ENCODE measurements around the gene AKT3. TPM values are rescaled to one million over a fixed set of nuclear protein-coding genes. Genes with fewer than 3 reads are reported as not detected.

AKT3 gene
- total RNA-seq, 4 donors from 2014 or later: 8.5 to 16.0 (median 15.2) TPM

DNA sequence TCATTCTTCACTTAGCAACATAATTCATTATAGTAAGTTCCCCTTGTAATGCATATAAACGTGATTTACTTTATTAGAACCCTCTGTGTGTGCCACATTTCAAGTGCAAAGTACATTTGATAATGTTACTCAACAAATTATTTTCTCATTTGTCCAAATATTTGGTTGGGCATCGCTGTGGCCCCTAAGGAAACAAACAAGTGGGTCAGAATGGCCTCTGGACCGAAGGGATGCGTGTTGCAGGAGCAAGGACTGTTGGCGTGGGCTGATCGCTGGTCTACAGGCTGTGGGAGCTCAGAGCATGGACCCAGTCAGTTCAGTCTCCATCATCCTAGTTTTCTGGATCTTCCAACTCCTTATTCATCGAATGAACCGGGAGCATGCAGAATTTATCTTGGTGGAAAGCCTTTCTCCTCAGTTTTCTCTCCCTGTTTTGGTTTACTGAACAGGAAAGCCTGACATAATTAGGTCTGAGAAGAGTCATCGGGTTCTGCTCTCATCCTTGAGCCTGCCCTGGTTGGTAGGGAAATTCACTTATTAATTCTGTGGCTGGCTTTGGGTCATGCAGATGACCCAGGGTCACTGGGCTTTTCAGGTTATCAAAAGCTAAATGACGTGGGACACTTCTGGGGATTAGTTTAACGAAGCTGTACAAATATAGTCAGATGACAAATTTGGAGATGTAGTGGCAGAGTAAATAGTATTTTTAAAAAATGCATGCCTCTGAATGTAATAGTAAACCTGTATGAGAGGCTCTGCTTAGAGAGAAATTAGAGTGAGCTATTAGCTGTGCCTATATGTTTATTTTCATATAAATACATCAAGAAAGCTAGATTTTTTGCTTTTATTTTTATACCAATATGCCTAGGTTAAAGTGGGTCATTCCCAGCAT lies 394.0 kb downstream of the AKT3 start:
- Histone ChIP-seq H3K27me3 (no peaks in the 10 kb centered on the region), H3K9me3 (no peaks in the 10 kb centered on the region), H3K27ac (no peak overlapping the region), H3K4me1 (peaks cover 0 to 8% of the 10 kb centered on the region in 2 donors), H3K4me3 (no peak overlapping the region), H3K36me3 (no peaks in the 10 kb centered on the region)
- TF ChIP-seq, protein P1, sequence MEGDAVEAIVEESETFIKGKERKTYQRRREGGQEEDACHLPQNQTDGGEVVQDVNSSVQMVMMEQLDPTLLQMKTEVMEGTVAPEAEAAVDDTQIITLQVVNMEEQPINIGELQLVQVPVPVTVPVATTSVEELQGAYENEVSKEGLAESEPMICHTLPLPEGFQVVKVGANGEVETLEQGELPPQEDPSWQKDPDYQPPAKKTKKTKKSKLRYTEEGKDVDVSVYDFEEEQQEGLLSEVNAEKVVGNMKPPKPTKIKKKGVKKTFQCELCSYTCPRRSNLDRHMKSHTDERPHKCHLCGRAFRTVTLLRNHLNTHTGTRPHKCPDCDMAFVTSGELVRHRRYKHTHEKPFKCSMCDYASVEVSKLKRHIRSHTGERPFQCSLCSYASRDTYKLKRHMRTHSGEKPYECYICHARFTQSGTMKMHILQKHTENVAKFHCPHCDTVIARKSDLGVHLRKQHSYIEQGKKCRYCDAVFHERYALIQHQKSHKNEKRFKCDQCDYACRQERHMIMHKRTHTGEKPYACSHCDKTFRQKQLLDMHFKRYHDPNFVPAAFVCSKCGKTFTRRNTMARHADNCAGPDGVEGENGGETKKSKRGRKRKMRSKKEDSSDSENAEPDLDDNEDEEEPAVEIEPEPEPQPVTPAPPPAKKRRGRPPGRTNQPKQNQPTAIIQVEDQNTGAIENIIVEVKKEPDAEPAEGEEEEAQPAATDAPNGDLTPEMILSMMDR (IDR thresholded peaks at IDR 0.05 in 4 of 5, conservative IDR thresholded peaks at IDR 0.05 in 1 of 5): no peak
- no peak for TF ChIP-seq POLR2A (IDR thresholded peaks at IDR 0.05)
- intact Hi-C loops (cut with DNase I; ENCODE audit: low total_unique reads) (no loop called here), in situ Hi-C loops (cut with MboI; ENCODE audit: low sequenced_read_pairs in 4 of 4) (no loop called here)
- no peak for ATAC-seq
- no peak for DNase-seq

DNA sequence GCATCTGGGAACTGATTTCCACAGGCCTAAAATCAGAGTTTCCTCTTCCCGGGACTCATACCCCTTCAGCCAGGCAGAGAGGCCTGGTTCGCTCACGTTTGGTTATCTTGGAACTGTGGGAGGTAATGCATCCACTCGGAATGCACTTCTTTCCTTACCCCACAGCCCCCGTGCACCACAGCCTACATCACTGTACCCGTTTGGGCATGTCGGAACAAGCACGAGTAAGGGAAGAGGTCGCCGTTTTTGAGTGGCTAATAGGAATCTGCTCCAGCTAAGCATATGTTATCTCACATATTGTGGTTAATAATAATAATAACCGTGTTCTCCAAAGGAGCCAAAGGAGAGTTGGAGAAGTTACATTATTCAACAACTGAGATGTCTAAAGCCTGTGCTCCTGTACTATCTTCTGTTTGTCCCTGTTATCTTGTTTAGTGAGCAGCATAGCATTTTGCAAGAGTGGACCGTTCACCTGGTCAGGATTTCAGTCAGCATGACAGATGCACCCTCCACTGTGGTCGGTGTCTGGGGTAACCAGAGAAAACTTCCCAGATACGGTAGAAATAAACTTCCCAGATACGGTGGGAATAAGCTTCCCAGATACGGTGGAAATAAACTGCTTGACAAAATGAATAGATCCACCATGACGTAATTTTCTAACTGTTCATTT lies 395.6 kb downstream of the AKT3 start:
- intact Hi-C loops (cut with DNase I; ENCODE audit: low total_unique reads) (no loop called here), in situ Hi-C loops (cut with MboI; ENCODE audit: low sequenced_read_pairs in 4 of 4) (no loop called here)
- no peak for TF ChIP-seq POLR2A (IDR thresholded peaks at IDR 0.05)
- TF ChIP-seq, protein P1 (IDR thresholded peaks at IDR 0.05 in 4 of 5, conservative IDR thresholded peaks at IDR 0.05 in 1 of 5): no peak
- Histone ChIP-seq H3K4me1 (peaks cover 0 to 8% of the 10 kb centered on the region in 2 donors), H3K27me3 (no peaks in the 10 kb centered on the region), H3K36me3 (no peaks in the 10 kb centered on the region), H3K4me3 (no peak overlapping the region), H3K9me3 (no peaks in the 10 kb centered on the region), H3K27ac (no peak overlapping the region)
- DNase-seq (no peak), ATAC-seq (no peak)

DNA sequence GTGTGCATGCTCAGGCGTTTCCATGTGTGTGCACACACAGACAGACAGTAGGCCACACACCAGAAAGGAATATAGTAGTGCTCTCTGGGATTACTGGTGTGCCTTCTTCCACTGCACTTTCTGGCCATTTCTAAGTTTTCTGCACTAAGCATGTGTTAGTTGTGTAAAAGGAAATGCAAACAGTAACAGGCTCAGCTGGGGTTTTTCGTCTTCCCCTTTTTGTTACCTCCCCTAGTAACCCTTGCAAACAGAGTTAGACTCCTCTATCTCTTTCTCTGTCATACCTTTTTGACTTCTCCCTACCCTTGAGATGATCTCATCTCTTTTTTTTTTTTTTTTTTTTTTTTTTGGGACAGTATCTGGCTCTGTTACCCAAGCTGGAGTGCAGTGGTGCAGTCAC lies 398.0 kb downstream of the AKT3 start:
- Histone ChIP-seq H3K27me3 (no peaks in the 10 kb centered on the region), H3K27ac (no peak overlapping the region), H3K4me3 (no peak overlapping the region), H3K36me3 (no peaks in the 10 kb centered on the region), H3K9me3 (no peaks in the 10 kb centered on the region), H3K4me1 (peaks cover 3 to 9% of the 10 kb centered on the region in 2 donors)
- intact Hi-C loops (cut with DNase I; ENCODE audit: low total_unique reads) (no loop called here), in situ Hi-C loops (cut with MboI; ENCODE audit: low sequenced_read_pairs in 4 of 4) (no loop called here)
- ATAC-seq (no peak), DNase-seq (no peak)
- TF ChIP-seq POLR2A (IDR thresholded peaks at IDR 0.05): no peak
- TF ChIP-seq, protein P1 (IDR thresholded peaks at IDR 0.05 in 4 of 5, conservative IDR thresholded peaks at IDR 0.05 in 1 of 5): no peak

DNA sequence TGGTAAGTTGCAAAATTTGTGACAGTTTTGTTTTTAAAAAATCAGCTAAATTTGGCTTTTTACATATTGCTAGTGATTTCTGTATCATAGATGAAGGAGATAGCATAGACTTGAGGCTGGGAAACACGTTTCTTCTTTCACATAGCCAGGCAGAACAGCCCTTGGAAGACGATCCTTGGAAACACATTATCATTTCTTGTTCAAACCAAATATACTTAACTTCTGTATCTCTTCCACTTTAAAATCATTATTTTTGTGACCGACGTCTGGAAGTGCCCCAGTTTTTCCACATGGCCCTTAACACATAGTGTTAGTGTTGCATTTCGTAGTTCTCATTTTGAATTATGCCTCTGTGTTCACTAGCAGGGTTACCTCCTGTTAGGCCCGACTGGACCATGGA lies 400.7 kb downstream of the AKT3 start:
- Histone ChIP-seq H3K27ac (no peak overlapping the region), H3K9me3 (no peaks in the 10 kb centered on the region), H3K4me3 (no peak overlapping the region), H3K4me1 (peaks cover 3 to 9% of the 10 kb centered on the region in 2 donors), H3K36me3 (no peaks in the 10 kb centered on the region), H3K27me3 (no peaks in the 10 kb centered on the region)
- intact Hi-C loops (cut with DNase I; ENCODE audit: low total_unique reads): no loop called here
- ATAC-seq (no peak), DNase-seq (no peak)
- in situ Hi-C loops (cut with MboI; ENCODE audit: low sequenced_read_pairs in 4 of 4): no loop called here
- TF ChIP-seq POLR2A (IDR thresholded peaks at IDR 0.05): no peak
- TF ChIP-seq, protein P1 (IDR thresholded peaks at IDR 0.05 in 4 of 5, conservative IDR thresholded peaks at IDR 0.05 in 1 of 5): no peak

All from gastrocnemius medialis (tissue), 4 donors.